ENCODE data around the gene SV2B. TPM values are rescaled to one million over a fixed set of nuclear protein-coding genes. Genes with fewer than 3 reads are reported as not detected.

The SV2B gene
- total and polyA plus RNA-seq, 9 of the 15 experiments (the other 6 are each of a cell fraction or from before 2014, with no cell fraction given), result 0.01 to 0.25 (median 0.11) TPM

DNA sequence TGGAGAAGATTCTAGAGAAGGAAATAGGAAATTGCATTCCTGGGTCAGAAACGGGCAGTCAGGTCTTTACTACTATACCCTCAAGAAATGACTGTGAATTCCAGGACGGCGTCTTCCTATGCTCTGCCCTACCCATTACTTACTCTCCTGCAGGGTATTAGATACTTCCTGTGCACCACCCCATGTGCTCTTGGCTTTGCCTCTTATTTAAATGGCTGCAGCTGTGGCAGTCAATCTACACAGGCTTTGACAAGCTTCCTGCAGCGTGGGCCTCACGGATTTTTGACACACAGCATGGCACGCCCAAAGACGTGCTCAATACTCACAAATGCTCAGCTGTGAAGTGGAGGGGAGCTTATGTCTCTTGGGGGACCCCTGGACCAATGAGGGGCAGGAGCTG is 206.1 kb downstream of the SV2B start:
- H4K20me1 ChIP-seq (replicated peaks; ENCODE audit: control insufficient read depth, insufficient read depth, low read length), result 0 out of 2 replicates have a peak, but pooled peaks cover 3% of the 10 kb centered on the region
- H3K9ac ChIP-seq (ENCODE audit: insufficient read depth in 1 of 2, low read depth in 2 of 2, low read length in 2 of 2), result no peak overlapping the region
- no peak overlapping the region for H3K4me2 ChIP-seq (ENCODE audit: insufficient read depth, low read length)
- WGBS (ENCODE audit: insufficient coverage, low coverage, missing lambda C conversion rate), result 0% methylated on average over 7 of the region's 7 CpGs
- H3K36me3 ChIP-seq (ENCODE audit: control insufficient read depth, insufficient read depth, low read length), result no peaks in the 10 kb centered on the region
- no peaks in the 10 kb centered on the region for H3K79me2 ChIP-seq (ENCODE audit: control insufficient read depth, insufficient read depth, low read length)
- H3K4me3 ChIP-seq, result no peak overlapping the region
- no peak overlapping the region for H2AFZ ChIP-seq (ENCODE audit: low read depth, low read length)
- ATAC-seq (no peak), DNase-seq (ENCODE audit: extremely low read depth in 1 of 4, low spot score in 3 of 4) (no peak), FAIRE-seq (no peak)
- no peak overlapping the region for H3K27ac ChIP-seq (ENCODE audit: extremely low read depth, low read depth, low read length)
- intact Hi-C loops (cut with micrococcal nuclease) (loop anchor here (10.0 kb wide), 1 partner anchor 299 kb away; no protein-coding TSS in a partner anchor), in situ Hi-C loops (cut with MboI) (no loop called here)
- POLR2A ChIA-PET, result no interaction called here
- no TSS peak for BruUV-seq (replicated peaks)
- H3K9me3 ChIP-seq (replicated peaks; ENCODE audit: control insufficient read depth, insufficient read depth, low read depth, low read length), result no peaks in the 10 kb centered on the region
- H3K9me1 ChIP-seq (ENCODE audit: control insufficient read depth, insufficient read depth, low read length), result no peaks in the 10 kb centered on the region
- peaks cover 2 to 13% of the 10 kb centered on the region in 2 experiments; a peak in 2 of 5 replicates for H3K27me3 ChIP-seq (ENCODE audit: control insufficient read depth in 2 of 2, insufficient read depth in 2 of 2, low read length in 2 of 2)
- H3K4me1 ChIP-seq (replicated peaks in 1 of 2; ENCODE audit: control insufficient read depth in 2 of 2, insufficient read depth in 2 of 2, low read length in 2 of 2), result no peaks in the 10 kb centered on the region
- CTCF ChIA-PET (ENCODE audit: low intra/inter-chr PET ratio), result no interaction called here
- TF ChIP-seq, protein P1, sequence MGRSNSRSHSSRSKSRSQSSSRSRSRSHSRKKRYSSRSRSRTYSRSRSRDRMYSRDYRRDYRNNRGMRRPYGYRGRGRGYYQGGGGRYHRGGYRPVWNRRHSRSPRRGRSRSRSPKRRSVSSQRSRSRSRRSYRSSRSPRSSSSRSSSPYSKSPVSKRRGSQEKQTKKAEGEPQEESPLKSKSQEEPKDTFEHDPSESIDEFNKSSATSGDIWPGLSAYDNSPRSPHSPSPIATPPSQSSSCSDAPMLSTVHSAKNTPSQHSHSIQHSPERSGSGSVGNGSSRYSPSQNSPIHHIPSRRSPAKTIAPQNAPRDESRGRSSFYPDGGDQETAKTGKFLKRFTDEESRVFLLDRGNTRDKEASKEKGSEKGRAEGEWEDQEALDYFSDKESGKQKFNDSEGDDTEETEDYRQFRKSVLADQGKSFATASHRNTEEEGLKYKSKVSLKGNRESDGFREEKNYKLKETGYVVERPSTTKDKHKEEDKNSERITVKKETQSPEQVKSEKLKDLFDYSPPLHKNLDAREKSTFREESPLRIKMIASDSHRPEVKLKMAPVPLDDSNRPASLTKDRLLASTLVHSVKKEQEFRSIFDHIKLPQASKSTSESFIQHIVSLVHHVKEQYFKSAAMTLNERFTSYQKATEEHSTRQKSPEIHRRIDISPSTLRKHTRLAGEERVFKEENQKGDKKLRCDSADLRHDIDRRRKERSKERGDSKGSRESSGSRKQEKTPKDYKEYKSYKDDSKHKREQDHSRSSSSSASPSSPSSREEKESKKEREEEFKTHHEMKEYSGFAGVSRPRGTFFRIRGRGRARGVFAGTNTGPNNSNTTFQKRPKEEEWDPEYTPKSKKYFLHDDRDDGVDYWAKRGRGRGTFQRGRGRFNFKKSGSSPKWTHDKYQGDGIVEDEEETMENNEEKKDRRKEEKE (IDR thresholded peaks at IDR 0.05; ENCODE audit: borderline replicate concordance in 1 of 2, control insufficient read depth in 1 of 2, low read depth in 2 of 2, low read length in 1 of 2), result no peak
- TF ChIP-seq ZBTB8A (IDR thresholded peaks at IDR 0.05; ENCODE audit: partially characterized antibody) (no peak), XRCC3 (IDR thresholded peaks at IDR 0.05) (no peak), BDP1 (IDR thresholded peaks at IDR 0.05; ENCODE audit: insufficient read depth, insufficient read length) (no peak), SREBF2 (CRISPR knock-in tag; IDR thresholded peaks at IDR 0.05) (no peak), RNF2 (IDR thresholded peaks at IDR 0.05) (no peak), HDAC6 (IDR thresholded peaks at IDR 0.05; ENCODE audit: low read depth, low read length) (no peak), ZNF699 (CRISPR knock-in tag; IDR thresholded peaks at IDR 0.05; ENCODE audit: insufficient replicate concordance) (no peak), SAP30 (IDR thresholded peaks at IDR 0.05; ENCODE audit: borderline replicate concordance, insufficient read depth, low read depth, low read length, poor library complexity, severe bottlenecking) (no peak)

Measured in K562 (cell line).